ENCODE results near the gene RPAP3.

DNA sequence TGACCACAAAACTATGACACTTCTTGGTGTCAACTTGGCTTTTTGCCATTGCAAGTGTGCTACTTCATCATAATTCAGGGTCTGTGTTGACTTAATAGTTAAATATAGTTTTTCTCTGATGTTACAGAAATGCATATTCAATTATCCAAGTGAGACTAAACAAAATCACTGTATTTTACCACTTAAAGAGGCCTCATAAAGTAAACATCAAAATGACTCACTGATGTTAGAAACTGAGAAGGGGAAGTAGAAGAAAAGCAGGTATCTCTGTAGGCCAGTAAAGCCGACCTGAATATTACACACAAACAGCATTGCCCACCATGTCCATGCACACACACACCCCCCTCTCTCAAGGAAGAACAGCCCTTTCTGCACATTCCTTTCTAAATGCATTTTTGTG is 55.4 kb downstream of the RPAP3 start:
- TF ChIP-seq, protein P1, sequence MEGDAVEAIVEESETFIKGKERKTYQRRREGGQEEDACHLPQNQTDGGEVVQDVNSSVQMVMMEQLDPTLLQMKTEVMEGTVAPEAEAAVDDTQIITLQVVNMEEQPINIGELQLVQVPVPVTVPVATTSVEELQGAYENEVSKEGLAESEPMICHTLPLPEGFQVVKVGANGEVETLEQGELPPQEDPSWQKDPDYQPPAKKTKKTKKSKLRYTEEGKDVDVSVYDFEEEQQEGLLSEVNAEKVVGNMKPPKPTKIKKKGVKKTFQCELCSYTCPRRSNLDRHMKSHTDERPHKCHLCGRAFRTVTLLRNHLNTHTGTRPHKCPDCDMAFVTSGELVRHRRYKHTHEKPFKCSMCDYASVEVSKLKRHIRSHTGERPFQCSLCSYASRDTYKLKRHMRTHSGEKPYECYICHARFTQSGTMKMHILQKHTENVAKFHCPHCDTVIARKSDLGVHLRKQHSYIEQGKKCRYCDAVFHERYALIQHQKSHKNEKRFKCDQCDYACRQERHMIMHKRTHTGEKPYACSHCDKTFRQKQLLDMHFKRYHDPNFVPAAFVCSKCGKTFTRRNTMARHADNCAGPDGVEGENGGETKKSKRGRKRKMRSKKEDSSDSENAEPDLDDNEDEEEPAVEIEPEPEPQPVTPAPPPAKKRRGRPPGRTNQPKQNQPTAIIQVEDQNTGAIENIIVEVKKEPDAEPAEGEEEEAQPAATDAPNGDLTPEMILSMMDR (IDR thresholded peaks at IDR 0.05; ENCODE audit: insufficient read depth, low read length, poor library complexity, severe bottlenecking) = no peak
- no peak for TF ChIP-seq EZH2phosphoT487 (conservative IDR thresholded peaks at IDR 0.05; ENCODE audit: low read length)
